GM12891 (cell line): Measurements from ENCODE around the gene MYL5.

Source experiments
- PAX5 ChIP-seq: IDR thresholded peaks from 2 replicates; pipeline ENCODE4 v1.6.1; 2011; ENCODE audit warnings: low read length, moderate library complexity, mild to moderate bottlenecking; ENCODE audit not compliant: insufficient read depth, severe bottlenecking
- POLR2A ChIP-seq: IDR thresholded peaks from 2 replicates; pipeline ENCODE4 v1.6.1; 2011; ENCODE audit warnings: low read depth, low read length, control low read depth
- POLR2AphosphoS5 ChIP-seq: IDR thresholded peaks from 2 replicates; pipeline ENCODE4 v1.6.1; 2011; ENCODE audit warnings: low read depth, low read length, control low read depth
- SPI1 ChIP-seq: IDR thresholded peaks from 2 replicates; pipeline ENCODE4 v1.6.1; 2011; ENCODE audit warnings: low read depth, low read length, control low read depth

GRCh38 chr4:699816-700580 is 25.7 kb downstream of the MYL5 start:
- no peak for TF ChIP-seq POLR2A
- no peak for TF ChIP-seq PAX5
- no peak for TF ChIP-seq POLR2AphosphoS5
- TF ChIP-seq SPI1 = no peak
